Neural progenitor cell (in vitro differentiated cells): ENCODE measurements around the gene CACUL1. TPM values are rescaled to one million over a fixed set of nuclear protein-coding genes. Genes with fewer than 3 reads are reported as not detected.
"Not testable (repeated sequence)": the region's sequence is repeated elsewhere in the genome, so short reads cannot be mapped to it uniquely, and the experiment has no call there.

ENCODE experiments used
- DNase-seq: peaks from one replicate; pipeline ENCODE4 v3.0.0-alpha.2; 2016; ENCODE audit warnings: low spot score
- H2AFZ ChIP-seq: fragments of 200-600 bp; sonication (generic); replicated peaks from 2 replicates; pipeline ENCODE4 v1.6.1; 2016; ENCODE audit warnings: antibody characterized with exemption
- H3F3A ChIP-seq: fragments of 200-600 bp; sonication (generic); 2 replicates; pipeline ENCODE4 v1.6.1; 2016; ENCODE audit warnings: antibody characterized with exemption, low read depth
- H3K27ac ChIP-seq: fragments of 200-600 bp; sonication (generic); 2 replicates; pipeline ENCODE4 v1.5.1; 2016; ENCODE audit warnings: mild to moderate bottlenecking
- H3K27me3 ChIP-seq: fragments of 200-600 bp; sonication (generic); 2 replicates; pipeline ENCODE4 v1.6.1; 2016; ENCODE audit warnings: mild to moderate bottlenecking, moderate library complexity
- H3K36me3 ChIP-seq: fragments of 200-600 bp; sonication (generic); 2 replicates; pipeline ENCODE4 v1.5.1; 2016
- H3K4me1 ChIP-seq: fragments of 200-600 bp; sonication (generic); 2 replicates; pipeline ENCODE4 v1.6.1; 2016; ENCODE audit warnings: mixed run types
- H3K4me2 ChIP-seq: fragments of 200-600 bp; sonication (generic); 2 replicates; pipeline ENCODE4 v1.6.1; 2016
- H3K4me3 ChIP-seq: fragments of 200-600 bp; sonication (generic); 2 replicates; pipeline ENCODE4 v1.5.1; 2016
- H3K79me2 ChIP-seq: fragments of 200-600 bp; sonication (generic); 2 replicates; pipeline ENCODE4 v1.6.1; 2016; ENCODE audit warnings: low read depth
- H3K9ac ChIP-seq: fragments of 200-600 bp; sonication (generic); 2 replicates; pipeline ENCODE4 v1.6.1; 2016
- H3K9me3 ChIP-seq: fragments of 200-600 bp; sonication (generic); 2 replicates; pipeline ENCODE4 v1.5.1; 2016; ENCODE audit warnings: low read depth
- H4K20me1 ChIP-seq: fragments of 200-600 bp; sonication (generic); 2 replicates; pipeline ENCODE4 v1.6.1; 2016; ENCODE audit warnings: low read depth
- H3K27ac Mint-ChIP-seq: 3 replicates; pipeline ENCODE4 v1.8.0; 2021; ENCODE audit warnings: mixed read lengths
- H3K27me3 Mint-ChIP-seq: 2 replicates; pipeline ENCODE4 v1.8.0; 2022; ENCODE audit warnings: low read depth, mild to moderate bottlenecking, inconsistent platforms, moderate library complexity, mixed read lengths; ENCODE audit not compliant: insufficient read depth
- H3K36me3 Mint-ChIP-seq: 3 replicates; pipeline ENCODE4 v1.8.0; 2021; ENCODE audit warnings: mixed read lengths
- H3K4me1 Mint-ChIP-seq: 3 replicates; pipeline ENCODE4 v1.8.0; 2021; ENCODE audit warnings: mixed read lengths
- H3K4me3 Mint-ChIP-seq: 3 replicates; pipeline ENCODE4 v1.8.0; 2021; ENCODE audit warnings: mild to moderate bottlenecking, moderate library complexity, mixed read lengths
- H3K9me3 Mint-ChIP-seq: 3 replicates; pipeline ENCODE4 v1.8.0; 2020; ENCODE audit warnings: mixed read lengths
- CTCF ChIP-seq: fragments of 200-600 bp; sonication (generic); IDR thresholded peaks from 2 replicates; pipeline ENCODE4 v1.5.1; 2017; ENCODE audit warnings: antibody characterized with exemption, mild to moderate bottlenecking
- EZH2 ChIP-seq: fragments of 200-600 bp; sonication (generic); IDR thresholded peaks from 2 replicates; pipeline ENCODE4 v1.6.1; 2017; ENCODE audit warnings: antibody characterized with exemption, mild to moderate bottlenecking, moderate library complexity
- EZH2phosphoT487 ChIP-seq: fragments of 200-600 bp; sonication (generic); IDR thresholded peaks from 2 replicates; pipeline ENCODE4 v1.6.1; 2017; ENCODE audit warnings: antibody characterized with exemption
- total RNA-seq: library from RNA; depleted of rRNA; stranded (reverse); fragments of >200 nt; gene quantifications from 2 replicates; pipeline ENCODE4 v1.2.3, GENCODE V29; 2015; ENCODE audit warnings: low replicate concordance

Gene CACUL1
- total RNA-seq, 1 donor from 2014 or later: 38.8 TPM

- TF ChIP-seq CTCF (no peak), EZH2phosphoT487 (no peak), EZH2 (no peak)
- Histone ChIP-seq H3K36me3 (no peaks in the 10 kb centered on the region), H3K27me3 (no peaks in the 10 kb centered on the region), H3K27ac (no peak overlapping the region), H3K4me3 (no peak overlapping the region), H3K9me3 (no peaks in the 10 kb centered on the region), H3F3A (no peaks in the 10 kb centered on the region), H3K4me1 (peaks cover 14% of the 10 kb centered on the region), H3K9ac (no peak overlapping the region), H4K20me1 (peaks cover 91% of the 10 kb centered on the region), H3K79me2 (peaks cover 100% of the 10 kb centered on the region), H3K4me2 (no peak overlapping the region), H2AFZ (no peak overlapping the region)
- no peak for DNase-seq
- Mint-ChIP-seq H3K9me3 (peaks cover 11% of the 10 kb centered on the region), H3K36me3 (peaks cover 37% of the 10 kb centered on the region), H3K4me1 (peaks cover 13% of the 10 kb centered on the region), H3K27me3 (no peaks in the 10 kb centered on the region), H3K27ac (no peak overlapping the region), H3K4me3 (no peak overlapping the region)
These were observed 6.7 kb downstream of the CACUL1 start for GRCh38 chr10:118748041-118748440.

- Histone ChIP-seq H4K20me1 (peaks cover 91% of the 10 kb centered on the region), H2AFZ (no peak overlapping the region), H3K4me3 (no peak overlapping the region), H3K27ac (no peak overlapping the region), H3K9ac (no peak overlapping the region), H3K4me2 (no peak overlapping the region), H3K4me1 (peaks cover 6% of the 10 kb centered on the region), H3K27me3 (no peaks in the 10 kb centered on the region), H3K9me3 (no peaks in the 10 kb centered on the region), H3K36me3 (no peaks in the 10 kb centered on the region), H3K79me2 (peaks cover 100% of the 10 kb centered on the region), H3F3A (no peaks in the 10 kb centered on the region)
- Mint-ChIP-seq H3K9me3 (peaks cover 17% of the 10 kb centered on the region), H3K4me1 (peaks cover 3% of the 10 kb centered on the region), H3K4me3 (no peak overlapping the region), H3K36me3 (peaks cover 46% of the 10 kb centered on the region), H3K27ac (no peak overlapping the region), H3K27me3 (no peaks in the 10 kb centered on the region)
- DNase-seq: no peak
- TF ChIP-seq EZH2 (no peak), EZH2phosphoT487 (no peak), CTCF (no peak)
These were observed 8.5 kb downstream of the CACUL1 start for GRCh38 chr10:118746246-118746645.

GRCh38 chr10:118745056-118745455 lies 9.7 kb downstream of the CACUL1 start:
- Histone ChIP-seq H3K4me3 (no peak overlapping the region), H3K4me2 (no peak overlapping the region), H3K36me3 (no peaks in the 10 kb centered on the region), H4K20me1 (peaks cover 90% of the 10 kb centered on the region), H3K27ac (no peak overlapping the region), H3K4me1 (peaks cover 6% of the 10 kb centered on the region), H3K9ac (no peak overlapping the region), H2AFZ (no peak overlapping the region), H3K9me3 (no peaks in the 10 kb centered on the region), H3K27me3 (no peaks in the 10 kb centered on the region), H3K79me2 (peaks cover 100% of the 10 kb centered on the region), H3F3A (no peaks in the 10 kb centered on the region)
- H3K27me3 Mint-ChIP-seq: no peaks in the 10 kb centered on the region
- peaks cover 17% of the 10 kb centered on the region for H3K9me3 Mint-ChIP-seq
- TF ChIP-seq CTCF: no peak
- no peak for TF ChIP-seq EZH2
- no peak for TF ChIP-seq EZH2phosphoT487
- no peak overlapping the region for H3K27ac Mint-ChIP-seq
- DNase-seq: no peak
- peaks cover 3% of the 10 kb centered on the region for H3K4me1 Mint-ChIP-seq
- H3K36me3 Mint-ChIP-seq: peaks cover 44% of the 10 kb centered on the region
- no peak overlapping the region for H3K4me3 Mint-ChIP-seq

GRCh38 chr10:118744346-118744918 lies 10.3 kb downstream of the CACUL1 start:
- not testable (repeated sequence) for H3K27me3 Mint-ChIP-seq, H3K9me3 ChIP-seq, H3K9ac ChIP-seq, H3F3A ChIP-seq, H2AFZ ChIP-seq, H3K27me3 ChIP-seq, H3K4me1 Mint-ChIP-seq, H3K4me2 ChIP-seq, H3K27ac ChIP-seq, H3K4me1 ChIP-seq, H3K4me3 ChIP-seq, DNase-seq, H3K36me3 ChIP-seq, H3K27ac Mint-ChIP-seq, H3K4me3 Mint-ChIP-seq
- H4K20me1 ChIP-seq: peaks cover 88% of the 10 kb centered on the region
- Mint-ChIP-seq H3K36me3 (peaks cover 42% of the 10 kb centered on the region), H3K9me3 (peaks cover 17% of the 10 kb centered on the region)
- H3K79me2 ChIP-seq: peaks cover 100% of the 10 kb centered on the region
